ENCODE data around the gene TMC6. TPM values are rescaled to one million over a fixed set of nuclear protein-coding genes. Genes with fewer than 3 reads are reported as not detected.
A peak's percentile ranks its signal among the peaks of the same experiment; 100 is the strongest.

Gene TMC6
- total RNA-seq, 3 donors from 2014 or later, result 18.6 to 45.9 (median 28.4) TPM

DNA sequence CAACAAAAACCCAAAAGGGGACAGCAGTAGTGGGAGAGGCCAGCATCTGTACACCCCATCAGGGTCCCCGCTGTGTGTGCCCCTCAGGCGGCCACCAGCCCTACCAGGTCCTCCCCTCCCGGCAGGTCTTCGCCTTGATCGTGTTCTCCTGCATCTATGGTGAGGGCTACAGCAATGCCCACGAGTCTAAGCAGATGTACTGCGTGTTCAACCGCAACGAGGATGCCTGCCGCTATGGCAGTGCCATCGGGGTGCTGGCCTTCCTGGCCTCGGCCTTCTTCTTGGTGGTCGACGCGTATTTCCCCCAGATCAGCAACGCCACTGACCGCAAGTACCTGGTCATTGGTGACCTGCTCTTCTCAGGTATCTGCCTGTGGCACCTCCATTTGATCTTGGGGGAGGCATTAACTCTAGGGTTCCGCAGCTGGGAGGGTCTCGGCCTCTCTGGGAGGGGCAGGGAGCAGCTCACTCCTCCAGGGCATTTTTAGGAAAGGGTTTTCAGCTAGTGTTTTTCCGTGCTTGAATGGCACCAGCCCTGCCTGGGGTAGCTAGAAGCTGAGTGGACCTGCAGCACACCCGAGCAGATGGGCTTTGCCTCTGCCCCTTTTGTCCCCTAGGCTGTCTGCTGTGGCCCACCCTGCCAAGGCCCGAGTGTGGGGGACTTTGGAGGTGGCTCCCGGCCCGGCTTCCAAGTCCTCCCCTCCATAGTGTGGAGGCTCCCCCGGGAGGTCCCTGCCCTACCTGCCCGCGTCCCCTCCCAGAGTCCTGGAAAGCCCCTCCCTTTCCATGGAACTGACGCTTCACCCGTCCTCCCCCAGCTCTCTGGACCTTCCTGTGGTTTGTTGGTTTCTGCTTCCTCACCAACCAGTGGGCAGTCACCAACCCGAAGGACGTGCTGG lies 42.4 kb upstream of the TMC6 start:
- no peaks in the 10 kb centered on the region for H3K36me3 ChIP-seq
- H3K27me3 ChIP-seq, result no peaks in the 10 kb centered on the region
- H3K9me3 ChIP-seq, result no peaks in the 10 kb centered on the region
- H3K4me1 ChIP-seq, result peaks cover 5 to 21% of the 10 kb centered on the region in 2 donors
- TF ChIP-seq POLR2A (IDR thresholded peaks at IDR 0.05) (no peak), POLR2AphosphoS5 (IDR thresholded peaks at IDR 0.05) (no peak)
- TF ChIP-seq, protein P1, sequence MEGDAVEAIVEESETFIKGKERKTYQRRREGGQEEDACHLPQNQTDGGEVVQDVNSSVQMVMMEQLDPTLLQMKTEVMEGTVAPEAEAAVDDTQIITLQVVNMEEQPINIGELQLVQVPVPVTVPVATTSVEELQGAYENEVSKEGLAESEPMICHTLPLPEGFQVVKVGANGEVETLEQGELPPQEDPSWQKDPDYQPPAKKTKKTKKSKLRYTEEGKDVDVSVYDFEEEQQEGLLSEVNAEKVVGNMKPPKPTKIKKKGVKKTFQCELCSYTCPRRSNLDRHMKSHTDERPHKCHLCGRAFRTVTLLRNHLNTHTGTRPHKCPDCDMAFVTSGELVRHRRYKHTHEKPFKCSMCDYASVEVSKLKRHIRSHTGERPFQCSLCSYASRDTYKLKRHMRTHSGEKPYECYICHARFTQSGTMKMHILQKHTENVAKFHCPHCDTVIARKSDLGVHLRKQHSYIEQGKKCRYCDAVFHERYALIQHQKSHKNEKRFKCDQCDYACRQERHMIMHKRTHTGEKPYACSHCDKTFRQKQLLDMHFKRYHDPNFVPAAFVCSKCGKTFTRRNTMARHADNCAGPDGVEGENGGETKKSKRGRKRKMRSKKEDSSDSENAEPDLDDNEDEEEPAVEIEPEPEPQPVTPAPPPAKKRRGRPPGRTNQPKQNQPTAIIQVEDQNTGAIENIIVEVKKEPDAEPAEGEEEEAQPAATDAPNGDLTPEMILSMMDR (IDR thresholded peaks at IDR 0.05), result no peak
- H3K27ac ChIP-seq, result no peak overlapping the region
- no peak for DNase-seq (ENCODE audit: low spot score in 2 of 2)
- intact Hi-C loops (cut with DNase I; ENCODE audit: low total_unique reads), result loop anchor here (10.0 kb wide), 1 partner anchor 56 kb away; no protein-coding TSS in a partner anchor
- H3K4me3 ChIP-seq, result no peak overlapping the region

DNA sequence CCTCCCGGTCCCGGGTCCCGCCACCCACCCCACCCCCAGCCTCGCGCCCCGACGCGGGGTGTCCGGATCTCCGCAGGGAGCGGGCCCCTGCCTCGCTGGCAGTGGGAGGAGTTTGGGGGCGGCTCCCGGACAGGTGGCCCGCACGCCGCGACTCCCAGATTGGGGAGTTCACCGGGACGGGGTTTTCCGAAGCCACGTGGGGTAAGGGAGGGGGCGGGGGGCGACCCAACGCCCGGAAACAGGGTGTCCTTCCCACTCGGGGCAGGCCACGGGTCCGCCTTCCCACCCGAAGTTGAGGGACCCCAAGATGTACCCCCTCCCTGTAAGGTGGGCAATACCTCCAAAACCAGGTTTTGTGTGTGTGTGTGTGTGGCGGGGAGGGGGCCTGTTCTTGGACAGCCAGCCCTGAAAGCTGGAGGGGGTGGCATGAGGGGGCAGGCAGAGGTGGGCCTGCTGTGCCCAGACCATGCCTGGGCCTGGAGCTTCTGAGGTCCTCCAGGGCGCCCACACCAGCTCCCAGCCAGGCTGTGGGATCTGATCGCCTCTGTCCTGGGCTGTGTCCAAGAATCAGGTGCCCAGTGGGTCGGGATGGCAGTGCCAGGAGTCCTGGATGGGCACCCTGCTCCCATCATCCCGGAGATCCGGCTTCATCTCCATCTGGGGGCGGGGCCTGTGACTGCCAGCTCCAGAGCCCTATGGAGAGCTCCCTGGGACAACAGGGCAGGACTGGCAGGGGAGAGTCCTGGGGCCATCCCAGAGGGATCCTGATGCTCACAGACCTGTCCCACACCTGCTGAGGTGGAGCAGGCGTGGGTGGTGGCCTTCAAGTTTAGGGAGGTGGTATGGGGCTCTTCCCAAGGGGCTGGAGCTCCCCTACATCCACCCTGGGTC lies 40.6 kb upstream of the TMC6 start:
- Histone ChIP-seq H3K4me3 (peak overlapping the region; percentile 67 to 83 (median 82)), H3K9me3 (no peaks in the 10 kb centered on the region), H3K27me3 (no peaks in the 10 kb centered on the region), H3K36me3 (no peaks in the 10 kb centered on the region), H3K4me1 (peaks cover 0 to 11% of the 10 kb centered on the region in 2 donors), H3K27ac (peak overlapping the region; percentile 90 to 92)
- intact Hi-C loops (cut with DNase I; ENCODE audit: low total_unique reads), result no loop called here
- DNase-seq (ENCODE audit: low spot score in 2 of 2), result peak in 1 of 2 donors; percentile 82
- no peak for TF ChIP-seq POLR2AphosphoS5 (IDR thresholded peaks at IDR 0.05)
- TF ChIP-seq POLR2A (IDR thresholded peaks at IDR 0.05), result no peak
- TF ChIP-seq, protein P1 (IDR thresholded peaks at IDR 0.05), result no peak

DNA sequence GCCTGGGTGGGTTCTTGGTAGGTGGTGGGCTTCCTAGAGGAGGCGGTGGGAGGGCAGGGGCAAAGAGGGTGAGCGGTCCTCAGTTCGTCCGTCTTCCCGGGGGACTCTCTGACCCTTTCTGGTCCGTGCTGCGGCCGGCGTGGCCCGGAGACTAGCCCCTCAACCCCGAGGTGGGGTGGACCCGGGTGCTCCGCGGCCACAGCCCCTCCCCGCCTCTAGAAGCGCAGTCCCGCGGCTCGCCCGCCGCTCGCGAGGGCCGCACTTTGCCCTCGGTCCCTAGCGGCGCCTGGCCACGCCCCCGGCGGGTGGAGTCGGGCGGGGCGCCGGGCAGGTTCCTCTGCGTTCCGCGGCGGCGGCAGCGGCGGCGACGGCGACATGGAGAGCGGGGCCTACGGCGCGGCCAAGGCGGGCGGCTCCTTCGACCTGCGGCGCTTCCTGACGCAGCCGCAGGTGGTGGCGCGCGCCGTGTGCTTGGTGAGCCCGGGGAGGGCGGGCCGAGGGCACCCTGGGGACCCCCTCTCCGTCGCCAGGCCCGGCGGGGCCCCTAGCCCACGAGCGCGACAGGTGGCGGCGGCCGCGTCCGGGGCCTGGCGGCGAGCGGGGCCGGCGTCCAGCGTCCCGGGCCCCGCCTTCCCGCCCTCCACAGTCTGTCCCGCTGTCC lies 39.8 kb upstream of the TMC6 start, which contains the start of gene SYNGR2:
TSS of gene SYNGR2 (plus strand) at position 340 of the 661 bp plus-strand sequence. CDS start at position 376, 36 bp downstream.
- Histone ChIP-seq H3K36me3 (no peaks in the 10 kb centered on the region), H3K9me3 (no peaks in the 10 kb centered on the region), H3K27me3 (no peaks in the 10 kb centered on the region), H3K27ac (peak within 1 kb of the TSS; percentile 90 to 92), H3K4me3 (peak within 1 kb of the TSS; percentile 67 to 83 (median 82)), H3K4me1 (peaks cover 0 to 4% of the 10 kb centered on the region in 2 donors)
- TF ChIP-seq POLR2AphosphoS5 (IDR thresholded peaks at IDR 0.05) (peak in 2 of 3 donors; percentile 54 to 86), POLR2A (IDR thresholded peaks at IDR 0.05) (no peak)
- TF ChIP-seq, protein P1 (IDR thresholded peaks at IDR 0.05), result no peak
- DNase-seq (ENCODE audit: low spot score in 2 of 2), result peak; percentile 77 to 84
- intact Hi-C loops (cut with DNase I; ENCODE audit: low total_unique reads), result no loop called here

DNA sequence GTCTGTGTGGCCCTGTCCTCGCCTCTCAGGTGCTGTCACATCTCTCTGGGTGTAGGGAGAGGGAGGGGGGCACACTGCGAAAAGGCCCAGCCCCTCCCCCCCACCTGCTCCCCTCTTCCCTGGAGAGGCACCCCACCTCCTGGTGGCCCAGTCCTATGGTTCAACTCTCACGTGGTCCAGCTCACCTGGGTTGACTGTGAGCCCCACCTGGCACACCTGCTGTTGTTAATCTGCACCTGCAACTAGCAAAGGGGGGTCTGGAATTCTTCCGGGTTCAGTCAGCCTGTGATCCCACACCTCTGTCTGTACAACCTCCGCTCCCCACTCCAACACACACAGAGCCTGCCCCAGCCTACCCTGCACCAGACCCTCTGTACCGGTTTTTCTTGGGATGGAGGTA lies 37.9 kb upstream of the TMC6 start:
- H3K4me3 ChIP-seq, result no peak overlapping the region
- TF ChIP-seq POLR2A (IDR thresholded peaks at IDR 0.05) (no peak), POLR2AphosphoS5 (IDR thresholded peaks at IDR 0.05) (no peak)
- TF ChIP-seq, protein P1 (IDR thresholded peaks at IDR 0.05), result no peak
- intact Hi-C loops (cut with DNase I; ENCODE audit: low total_unique reads), result no loop called here
- no peaks in the 10 kb centered on the region for H3K27me3 ChIP-seq
- H3K27ac ChIP-seq, result no peak overlapping the region
- DNase-seq (ENCODE audit: low spot score in 2 of 2), result no peak
- H3K4me1 ChIP-seq, result peaks cover 0 to 4% of the 10 kb centered on the region in 2 donors
- no peaks in the 10 kb centered on the region for H3K36me3 ChIP-seq
- no peaks in the 10 kb centered on the region for H3K9me3 ChIP-seq

Measured in breast epithelium (tissue), 4 donors.